Upper lobe of right lung (tissue), 1 donor: ENCODE measurements around the gene KRT4. TPM values are rescaled to one million over a fixed set of nuclear protein-coding genes. Genes with fewer than 3 reads are reported as not detected.
"Not testable (repeated sequence)": the region's sequence is repeated elsewhere in the genome, so short reads cannot be mapped to it uniquely, and the experiment has no call there.

Experiments
- ATAC-seq: fragments of 200-7000 bp; cut with Tn5 transposase; one replicate; pipeline ENCODE4 v1.9.1; 2020; ENCODE audit warnings: mild to moderate bottlenecking, moderate library complexity
- DNase-seq: peaks from one replicate; pipeline ENCODE4 v3.0.0-alpha.2; 2020
- H3K27ac ChIP-seq: fragments of 200-600 bp; one replicate; pipeline ENCODE4 v1.8.0; 2022
- H3K27me3 ChIP-seq: fragments of 200-600 bp; one replicate; pipeline ENCODE4 v1.8.0; 2022; ENCODE audit warnings: mild to moderate bottlenecking
- H3K36me3 ChIP-seq: fragments of 200-600 bp; one replicate; pipeline ENCODE4 v1.8.0; 2022
- H3K4me1 ChIP-seq: fragments of 200-600 bp; one replicate; pipeline ENCODE4 v1.8.0; 2022
- H3K4me3 ChIP-seq: fragments of 200-600 bp; one replicate; pipeline ENCODE4 v1.8.0; 2022; ENCODE audit warnings: mild to moderate bottlenecking
- H3K9me3 ChIP-seq: fragments of 200-600 bp; one replicate; pipeline ENCODE4 v1.8.0; 2022
- intact Hi-C: fragments of 100-400 bp; cut with DNase I; formaldehyde crosslinking; loops from one replicate; pipeline ENCODE4 v1.11.0; 2022
- total RNA-seq: library from RNA; stranded (reverse); fragmentation: NEBNext Ultra II Directional; extraction: Animal tissue kit (Norgen Biotek cat#: 25700); gene quantifications from one replicate; pipeline ENCODE4 v1.2.1, GENCODE V29; 2021
- TF ChIP-seq, protein P1 (sequence below): fragments of 200-600 bp; IDR thresholded peaks from one replicate; pipeline ENCODE4 v1.8.0; 2022; ENCODE audit warnings: antibody characterized with exemption
- donor health status: DM: no; HTN: yes; CAD: no; lungs with severe emphysema.

Gene KRT4
- total RNA-seq, 1 donor from 2014 or later, result 6.8 TPM

DNA sequence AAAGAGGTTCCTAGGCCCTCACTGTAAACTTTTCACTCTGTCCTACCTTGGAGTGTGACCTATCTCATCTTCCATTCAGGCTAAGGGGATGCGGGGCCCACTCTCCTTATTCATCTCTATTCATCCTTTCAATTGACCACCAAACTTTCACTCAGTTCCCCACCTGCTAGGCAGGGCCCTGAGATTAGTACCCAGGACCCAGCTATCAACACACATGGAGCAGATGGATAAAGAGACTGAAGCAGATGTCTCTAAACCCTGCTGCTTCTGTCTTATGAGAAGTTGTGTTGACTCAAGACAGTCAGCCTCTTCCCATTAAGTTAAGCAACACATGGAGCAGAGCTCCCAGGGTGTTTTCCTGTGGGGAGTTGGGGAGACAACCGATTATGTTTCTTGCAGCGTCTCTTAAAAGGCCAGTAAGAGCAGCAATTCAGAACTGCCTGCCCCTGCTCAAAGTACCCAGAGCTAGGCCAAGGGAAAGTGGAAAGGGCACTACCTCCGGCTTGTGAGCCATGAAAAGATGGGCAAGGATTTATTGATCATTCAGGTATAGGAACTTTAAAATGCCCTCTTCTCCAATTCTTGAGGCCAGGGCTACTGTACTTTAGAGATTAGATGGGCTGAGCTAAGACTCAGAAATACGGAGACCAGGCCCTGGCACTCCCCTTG lies 47.4 kb downstream of the KRT4 start:
- DNase-seq, result no peak
- peaks cover 1% of the 10 kb centered on the region for H3K9me3 ChIP-seq
- no peak for ATAC-seq
- no peaks in the 10 kb centered on the region for H3K4me1 ChIP-seq
- no peaks in the 10 kb centered on the region for H3K27me3 ChIP-seq
- no peaks in the 10 kb centered on the region for H3K36me3 ChIP-seq
- TF ChIP-seq, protein P1, sequence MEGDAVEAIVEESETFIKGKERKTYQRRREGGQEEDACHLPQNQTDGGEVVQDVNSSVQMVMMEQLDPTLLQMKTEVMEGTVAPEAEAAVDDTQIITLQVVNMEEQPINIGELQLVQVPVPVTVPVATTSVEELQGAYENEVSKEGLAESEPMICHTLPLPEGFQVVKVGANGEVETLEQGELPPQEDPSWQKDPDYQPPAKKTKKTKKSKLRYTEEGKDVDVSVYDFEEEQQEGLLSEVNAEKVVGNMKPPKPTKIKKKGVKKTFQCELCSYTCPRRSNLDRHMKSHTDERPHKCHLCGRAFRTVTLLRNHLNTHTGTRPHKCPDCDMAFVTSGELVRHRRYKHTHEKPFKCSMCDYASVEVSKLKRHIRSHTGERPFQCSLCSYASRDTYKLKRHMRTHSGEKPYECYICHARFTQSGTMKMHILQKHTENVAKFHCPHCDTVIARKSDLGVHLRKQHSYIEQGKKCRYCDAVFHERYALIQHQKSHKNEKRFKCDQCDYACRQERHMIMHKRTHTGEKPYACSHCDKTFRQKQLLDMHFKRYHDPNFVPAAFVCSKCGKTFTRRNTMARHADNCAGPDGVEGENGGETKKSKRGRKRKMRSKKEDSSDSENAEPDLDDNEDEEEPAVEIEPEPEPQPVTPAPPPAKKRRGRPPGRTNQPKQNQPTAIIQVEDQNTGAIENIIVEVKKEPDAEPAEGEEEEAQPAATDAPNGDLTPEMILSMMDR, result no peak
- no peak overlapping the region for H3K4me3 ChIP-seq
- intact Hi-C loops, result no loop called here
- no peak overlapping the region for H3K27ac ChIP-seq

DNA sequence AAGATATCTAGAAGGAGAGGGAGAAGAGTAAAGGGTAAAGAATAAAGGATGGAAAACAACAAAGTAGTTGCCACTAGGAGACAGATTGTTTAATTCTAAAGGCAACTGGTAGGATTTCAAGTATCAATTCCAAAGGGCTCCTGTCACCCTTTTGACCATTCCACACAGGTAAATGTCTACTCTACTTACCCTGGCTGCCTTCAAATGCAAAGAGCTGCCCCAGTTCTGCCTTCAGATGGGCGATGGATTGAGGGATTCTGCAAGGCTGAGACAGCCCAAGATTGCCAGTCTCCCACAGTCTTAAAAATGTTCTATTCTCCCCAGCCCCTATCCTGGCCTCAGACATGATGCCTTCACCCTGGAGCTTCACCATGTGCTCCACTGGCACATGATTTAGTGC lies 48.2 kb downstream of the KRT4 start:
- intact Hi-C loops, result no loop called here
- no peak for ATAC-seq
- H3K4me3 ChIP-seq, result no peak overlapping the region

DNA sequence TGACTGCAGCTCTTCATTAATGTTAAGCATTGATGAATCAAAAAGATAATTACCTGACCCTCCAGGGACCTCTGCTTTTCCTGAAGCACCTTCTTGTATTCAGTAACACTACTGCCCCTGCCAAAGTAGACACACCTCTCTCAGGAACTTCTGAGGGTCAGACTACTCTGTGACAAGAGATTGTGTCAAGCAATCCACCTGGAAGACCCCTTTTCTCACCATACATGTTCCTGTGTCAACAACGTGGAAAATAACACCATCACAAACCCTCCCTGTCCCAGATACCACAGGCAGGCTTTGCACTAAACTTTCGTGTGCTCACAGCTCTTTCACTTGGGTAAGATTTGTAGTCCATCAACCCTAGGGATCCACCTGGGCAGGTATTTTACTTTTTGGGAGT lies 49.9 kb downstream of the KRT4 start:
- DNase-seq, result no peak
- Histone ChIP-seq H3K36me3 (no peaks in the 10 kb centered on the region), H3K27me3 (no peaks in the 10 kb centered on the region), H3K9me3 (peaks cover 14% of the 10 kb centered on the region), H3K4me1 (no peaks in the 10 kb centered on the region), H3K27ac (no peak overlapping the region), H3K4me3 (no peak overlapping the region)
- ATAC-seq, result no peak
- TF ChIP-seq, protein P1, result no peak
- intact Hi-C loops, result no loop called here

More for the DNA sequence above, 48.2 kb downstream of the KRT4 start:
- H3K36me3 ChIP-seq, result no peaks in the 10 kb centered on the region
- no peak for DNase-seq
- TF ChIP-seq, protein P1, result no peak
- H3K9me3 ChIP-seq, result peaks cover 9% of the 10 kb centered on the region
- H3K4me1 ChIP-seq, result no peaks in the 10 kb centered on the region
- no peak overlapping the region for H3K27ac ChIP-seq
- no peaks in the 10 kb centered on the region for H3K27me3 ChIP-seq

DNA sequence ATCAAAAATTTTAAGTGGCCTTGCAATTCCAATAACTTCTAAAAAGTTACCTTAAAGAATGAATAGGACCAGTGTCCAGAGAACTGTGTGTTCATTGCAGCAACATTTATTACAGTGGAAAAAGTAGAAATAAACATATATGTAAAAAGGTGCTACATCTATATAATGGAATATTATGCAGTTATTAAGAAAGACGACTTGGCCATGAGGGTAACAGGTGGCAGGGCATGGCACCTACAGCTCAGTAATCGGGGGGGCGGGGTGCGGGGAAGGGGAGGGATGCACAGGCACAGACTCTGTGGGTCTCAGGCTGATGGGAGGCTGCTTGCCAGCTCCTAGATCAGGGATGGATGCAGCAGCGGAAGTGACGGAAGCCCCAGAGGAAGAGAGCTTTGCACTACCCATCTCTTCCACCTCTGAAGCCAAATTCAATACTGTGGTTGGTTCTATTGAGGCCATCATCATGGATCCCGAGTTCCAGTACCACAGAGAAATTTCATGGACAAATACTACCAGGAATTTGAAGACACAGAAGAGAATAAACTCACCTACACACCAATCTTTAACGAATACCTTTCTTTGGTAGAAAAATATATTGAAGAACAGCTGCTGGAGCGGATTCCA lies 50.8 kb downstream of the KRT4 start:
- Histone ChIP-seq H3K4me1 (no peaks in the 10 kb centered on the region), H3K4me3 (no peak overlapping the region), H3K36me3 (no peaks in the 10 kb centered on the region), H3K9me3 (peaks cover 14% of the 10 kb centered on the region), H3K27me3 (no peaks in the 10 kb centered on the region), H3K27ac (no peak overlapping the region)
- DNase-seq (no peak), ATAC-seq (no peak)
- intact Hi-C loops, result no loop called here
- TF ChIP-seq, protein P1, result no peak

DNA sequence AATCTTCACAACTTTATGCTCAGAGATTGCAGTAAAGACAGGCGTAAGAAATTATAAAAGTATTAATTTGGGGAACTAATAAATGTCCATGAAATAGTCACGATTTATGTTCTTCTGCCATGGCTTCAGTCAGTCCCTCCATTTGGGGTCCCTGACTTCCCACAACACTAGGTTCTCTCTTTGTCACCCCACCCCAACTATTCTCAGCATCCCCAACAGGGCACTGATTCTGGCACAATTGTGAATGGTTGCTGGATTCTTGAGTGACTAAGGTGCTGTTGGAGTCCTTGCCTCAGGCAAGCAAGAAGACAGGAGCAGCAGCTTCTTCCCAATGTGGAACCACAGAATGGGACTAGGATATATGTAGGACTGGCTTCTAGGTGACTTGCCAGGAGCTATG lies 52.1 kb downstream of the KRT4 start:
- Histone ChIP-seq H3K4me1 (no peaks in the 10 kb centered on the region), H3K9me3 (peaks cover 14% of the 10 kb centered on the region), H3K36me3 (no peaks in the 10 kb centered on the region), H3K27me3 (no peaks in the 10 kb centered on the region), H3K27ac (no peak overlapping the region), H3K4me3 (no peak overlapping the region)
- no peak for ATAC-seq
- DNase-seq, result no peak
- intact Hi-C loops, result no loop called here
- TF ChIP-seq, protein P1, result no peak

- H3K4me3 ChIP-seq, H3K4me1 ChIP-seq, DNase-seq, H3K27me3 ChIP-seq, intact Hi-C loops, H3K27ac ChIP-seq, ATAC-seq, H3K36me3 ChIP-seq: not testable (repeated sequence)
- peaks cover 14% of the 10 kb centered on the region for H3K9me3 ChIP-seq
These were observed 52.7 kb downstream of the KRT4 start for GRCh38 chr12:52761218-52761617.
